Neural cell (in vitro differentiated cells): ENCODE results near the gene ING1. TPM values are rescaled to one million over a fixed set of nuclear protein-coding genes. Genes with fewer than 3 reads are reported as not detected.

ENCODE experiments used
- H2AFZ ChIP-seq: fragments of 200-600, 300-800 bp; sonication (generic), shearing (Covaris generic); 2 replicates; pipeline ENCODE4 v1.6.0; 2014; ENCODE audit warnings: low read depth, mild to moderate bottlenecking, antibody characterized with exemption, low read length, moderate library complexity
- H3F3A ChIP-seq: fragments of 200-600 bp; shearing (Covaris generic); 2 replicates; pipeline ENCODE4 v1.6.1; 2016; ENCODE audit warnings: mild to moderate bottlenecking, moderate library complexity, mixed read lengths, antibody characterized with exemption, low read length; ENCODE audit not compliant: insufficient read depth, poor library complexity, severe bottlenecking
- H3K27ac ChIP-seq: fragments of 200-600, 300-800 bp; sonication (generic), shearing (Covaris generic); 2 replicates; pipeline ENCODE4 v1.5.1; 2014; ENCODE audit warnings: mild to moderate bottlenecking, low read length, moderate library complexity
- H3K27me3 ChIP-seq: fragments of 300-800, 200-600 bp; sonication (generic), shearing (Covaris generic); 2 replicates; pipeline ENCODE4 v1.6.0; 2014; ENCODE audit warnings: mild to moderate bottlenecking, low read depth, low read length, moderate library complexity; ENCODE audit not compliant: insufficient read depth
- H3K36me3 ChIP-seq: fragments of 300-800, 200-600 bp; sonication (generic), shearing (Covaris generic); 2 replicates; pipeline ENCODE4 v1.5.1; 2014; ENCODE audit warnings: mild to moderate bottlenecking, antibody characterized with exemption, low read length, moderate library complexity; ENCODE audit not compliant: insufficient read depth
- H3K4me2 ChIP-seq: fragments of 300-800, 200-600 bp; sonication (generic), shearing (Covaris generic); 2 replicates; pipeline ENCODE4 v1.6.0; 2014; ENCODE audit warnings: mild to moderate bottlenecking, low read length
- H3K4me3 ChIP-seq: fragments of 300-800, 200-600 bp; sonication (generic), shearing (Covaris generic); 2 replicates; pipeline ENCODE4 v1.5.1; 2014; ENCODE audit warnings: mild to moderate bottlenecking, low read length, moderate library complexity
- H3K79me2 ChIP-seq: fragments of 200-600 bp; shearing (Covaris generic); replicated peaks from 2 replicates; pipeline ENCODE4 v1.6.0; 2014; ENCODE audit warnings: mild to moderate bottlenecking, low read length, moderate library complexity; ENCODE audit not compliant: insufficient read depth
- H3K9ac ChIP-seq: fragments of 300-800, 200-600 bp; sonication (generic), shearing (Covaris generic); 2 replicates; pipeline ENCODE4 v1.6.1; 2016; ENCODE audit warnings: mild to moderate bottlenecking, low read length, mixed read lengths
- H3K9me2 ChIP-seq: fragments of 200-600 bp; shearing (Covaris generic); 2 replicates; pipeline ENCODE4 v1.6.1; 2016; ENCODE audit warnings: mild to moderate bottlenecking, low read length, mixed read lengths; ENCODE audit not compliant: insufficient read depth
- H3K9me3 ChIP-seq: fragments of 200-600, 300-800 bp; sonication (generic), shearing (Covaris generic); 2 replicates; pipeline ENCODE4 v1.6.1; 2016; ENCODE audit warnings: mild to moderate bottlenecking, mixed run types, low read length, moderate library complexity, mixed read lengths
- H4K20me1 ChIP-seq: fragments of 200-600 bp; shearing (Covaris generic); 2 replicates; pipeline ENCODE4 v1.6.1; 2016; ENCODE audit warnings: mild to moderate bottlenecking, mixed run types; ENCODE audit not compliant: insufficient read depth
- EP300 ChIP-seq: fragments of 450-650 bp; conservative IDR thresholded peaks from 2 replicates; pipeline ENCODE4 v1.6.1; 2014; ENCODE audit warnings: antibody characterized with exemption, mild to moderate bottlenecking, moderate library complexity; ENCODE audit not compliant: poor library complexity, severe bottlenecking
- EZH2 ChIP-seq: fragments of 200-600, 300-800 bp; shearing (Covaris generic), sonication (generic); IDR thresholded peaks from 2 replicates; pipeline ENCODE4 v1.6.1; 2014; ENCODE audit warnings: antibody characterized with exemption, low read length, borderline replicate concordance, mild to moderate bottlenecking; ENCODE audit not compliant: insufficient read depth, poor library complexity, severe bottlenecking
- MXI1 ChIP-seq: fragments of 450-650 bp; conservative IDR thresholded peaks from 2 replicates; pipeline ENCODE4 v1.6.1; 2014; ENCODE audit warnings: antibody characterized with exemption, mild to moderate bottlenecking; ENCODE audit not compliant: poor library complexity, severe bottlenecking
- POLR2AphosphoS5 ChIP-seq: IDR thresholded peaks from 2 replicates; pipeline ENCODE4 v1.6.1; 2012
- RAD21 ChIP-seq: fragments of 450-650 bp; conservative IDR thresholded peaks from 2 replicates; pipeline ENCODE4 v1.6.1; 2014; ENCODE audit warnings: antibody characterized with exemption, mild to moderate bottlenecking, moderate library complexity
- SMC3 ChIP-seq: fragments of 450-650 bp; conservative IDR thresholded peaks from 2 replicates; pipeline ENCODE4 v1.6.1; 2014; ENCODE audit warnings: antibody characterized with exemption, mild to moderate bottlenecking, moderate library complexity; ENCODE audit not compliant: poor library complexity
- TAF1 ChIP-seq: IDR thresholded peaks from 2 replicates; pipeline ENCODE4 v1.6.1; 2012; ENCODE audit warnings: low read depth
- polyA plus RNA-seq: library from polyadenylated mRNA; depleted of rRNA; stranded (reverse); fragments of >200 nt; gene quantifications from 2 replicates; pipeline ENCODE4 v1.2.3, GENCODE V29; 2014
- TF ChIP-seq, protein P1 (sequence below): fragments of 450-650 bp; IDR thresholded peaks from 2 replicates; pipeline ENCODE4 v1.5.1; 2014; ENCODE audit warnings: antibody characterized with exemption, mild to moderate bottlenecking, moderate library complexity; ENCODE audit not compliant: poor library complexity, severe bottlenecking
- TF ChIP-seq, protein P2 (sequence below): IDR thresholded peaks from 2 replicates; pipeline ENCODE4 v1.6.1; 2012; ENCODE audit warnings: borderline replicate concordance

The ING1 gene
- polyA plus RNA-seq, 1 donor from 2014 or later = 23.2 TPM

DNA sequence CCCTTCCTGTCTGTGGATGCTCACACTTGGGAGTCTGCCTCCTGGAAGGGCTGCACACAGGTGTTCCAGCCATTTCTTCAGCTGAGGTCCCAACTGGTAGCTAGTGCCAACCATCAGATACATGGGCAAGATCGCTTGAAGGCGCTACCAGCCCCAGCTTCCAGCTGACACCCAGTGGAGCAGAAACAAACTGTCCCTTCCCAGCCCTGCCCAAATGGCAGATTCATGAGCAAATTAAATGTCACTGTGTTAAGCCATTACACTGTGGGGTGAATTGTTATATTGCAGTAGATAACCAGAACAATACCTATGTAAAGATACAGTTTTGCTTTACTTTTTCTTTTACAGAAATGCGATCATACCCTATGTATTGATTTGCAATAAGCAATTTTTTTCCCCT lies 17.6 kb downstream of the ING1 start:
- no peak overlapping the region for H3K27ac ChIP-seq
- no peaks in the 10 kb centered on the region for H3K27me3 ChIP-seq
- H3K9me3 ChIP-seq = no peaks in the 10 kb centered on the region
- no peaks in the 10 kb centered on the region for H3F3A ChIP-seq
- no peaks in the 10 kb centered on the region for H3K9me2 ChIP-seq
- no peak overlapping the region for H3K4me3 ChIP-seq
- no peak overlapping the region for H3K4me2 ChIP-seq
- TF ChIP-seq EZH2 (no peak), POLR2AphosphoS5 (no peak), RAD21 (no peak), EP300 (no peak), SMC3 (no peak), MXI1 (no peak), TAF1 (no peak)
- TF ChIP-seq, protein P1, sequence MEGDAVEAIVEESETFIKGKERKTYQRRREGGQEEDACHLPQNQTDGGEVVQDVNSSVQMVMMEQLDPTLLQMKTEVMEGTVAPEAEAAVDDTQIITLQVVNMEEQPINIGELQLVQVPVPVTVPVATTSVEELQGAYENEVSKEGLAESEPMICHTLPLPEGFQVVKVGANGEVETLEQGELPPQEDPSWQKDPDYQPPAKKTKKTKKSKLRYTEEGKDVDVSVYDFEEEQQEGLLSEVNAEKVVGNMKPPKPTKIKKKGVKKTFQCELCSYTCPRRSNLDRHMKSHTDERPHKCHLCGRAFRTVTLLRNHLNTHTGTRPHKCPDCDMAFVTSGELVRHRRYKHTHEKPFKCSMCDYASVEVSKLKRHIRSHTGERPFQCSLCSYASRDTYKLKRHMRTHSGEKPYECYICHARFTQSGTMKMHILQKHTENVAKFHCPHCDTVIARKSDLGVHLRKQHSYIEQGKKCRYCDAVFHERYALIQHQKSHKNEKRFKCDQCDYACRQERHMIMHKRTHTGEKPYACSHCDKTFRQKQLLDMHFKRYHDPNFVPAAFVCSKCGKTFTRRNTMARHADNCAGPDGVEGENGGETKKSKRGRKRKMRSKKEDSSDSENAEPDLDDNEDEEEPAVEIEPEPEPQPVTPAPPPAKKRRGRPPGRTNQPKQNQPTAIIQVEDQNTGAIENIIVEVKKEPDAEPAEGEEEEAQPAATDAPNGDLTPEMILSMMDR = no peak
- TF ChIP-seq, protein P2, sequence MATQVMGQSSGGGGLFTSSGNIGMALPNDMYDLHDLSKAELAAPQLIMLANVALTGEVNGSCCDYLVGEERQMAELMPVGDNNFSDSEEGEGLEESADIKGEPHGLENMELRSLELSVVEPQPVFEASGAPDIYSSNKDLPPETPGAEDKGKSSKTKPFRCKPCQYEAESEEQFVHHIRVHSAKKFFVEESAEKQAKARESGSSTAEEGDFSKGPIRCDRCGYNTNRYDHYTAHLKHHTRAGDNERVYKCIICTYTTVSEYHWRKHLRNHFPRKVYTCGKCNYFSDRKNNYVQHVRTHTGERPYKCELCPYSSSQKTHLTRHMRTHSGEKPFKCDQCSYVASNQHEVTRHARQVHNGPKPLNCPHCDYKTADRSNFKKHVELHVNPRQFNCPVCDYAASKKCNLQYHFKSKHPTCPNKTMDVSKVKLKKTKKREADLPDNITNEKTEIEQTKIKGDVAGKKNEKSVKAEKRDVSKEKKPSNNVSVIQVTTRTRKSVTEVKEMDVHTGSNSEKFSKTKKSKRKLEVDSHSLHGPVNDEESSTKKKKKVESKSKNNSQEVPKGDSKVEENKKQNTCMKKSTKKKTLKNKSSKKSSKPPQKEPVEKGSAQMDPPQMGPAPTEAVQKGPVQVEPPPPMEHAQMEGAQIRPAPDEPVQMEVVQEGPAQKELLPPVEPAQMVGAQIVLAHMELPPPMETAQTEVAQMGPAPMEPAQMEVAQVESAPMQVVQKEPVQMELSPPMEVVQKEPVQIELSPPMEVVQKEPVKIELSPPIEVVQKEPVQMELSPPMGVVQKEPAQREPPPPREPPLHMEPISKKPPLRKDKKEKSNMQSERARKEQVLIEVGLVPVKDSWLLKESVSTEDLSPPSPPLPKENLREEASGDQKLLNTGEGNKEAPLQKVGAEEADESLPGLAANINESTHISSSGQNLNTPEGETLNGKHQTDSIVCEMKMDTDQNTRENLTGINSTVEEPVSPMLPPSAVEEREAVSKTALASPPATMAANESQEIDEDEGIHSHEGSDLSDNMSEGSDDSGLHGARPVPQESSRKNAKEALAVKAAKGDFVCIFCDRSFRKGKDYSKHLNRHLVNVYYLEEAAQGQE = no peak
- H3K9ac ChIP-seq = no peak overlapping the region
- H3K36me3 ChIP-seq = no peaks in the 10 kb centered on the region
- no peaks in the 10 kb centered on the region for H3K79me2 ChIP-seq
- no peaks in the 10 kb centered on the region for H4K20me1 ChIP-seq
- no peak overlapping the region for H2AFZ ChIP-seq

DNA sequence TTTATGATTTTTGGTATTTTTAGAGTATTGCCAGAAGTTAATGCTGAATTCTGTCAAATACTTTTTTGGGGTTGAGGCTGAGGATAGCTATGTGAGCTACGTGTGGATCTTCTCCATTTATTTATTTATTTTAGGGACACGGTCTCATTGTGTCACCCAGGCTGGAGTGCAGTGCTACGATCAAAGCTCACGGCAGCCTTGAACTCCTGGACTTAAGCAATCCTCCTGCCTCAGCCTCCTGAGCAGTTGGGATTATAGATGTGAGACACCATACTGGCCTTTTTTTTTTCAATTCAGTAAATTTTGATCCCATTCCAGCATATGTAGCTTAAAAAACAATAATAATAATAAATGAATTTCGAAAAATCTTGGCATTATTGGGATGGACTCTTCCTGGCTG lies 21.1 kb downstream of the ING1 start:
- no peaks in the 10 kb centered on the region for H3K79me2 ChIP-seq
- H3K27me3 ChIP-seq = no peaks in the 10 kb centered on the region
- H3K36me3 ChIP-seq = no peaks in the 10 kb centered on the region
- H2AFZ ChIP-seq = no peak overlapping the region
- no peak overlapping the region for H3K9ac ChIP-seq
- no peak for TF ChIP-seq EP300
- no peak for TF ChIP-seq EZH2
- TF ChIP-seq, protein P2 = no peak
- TF ChIP-seq TAF1 = no peak
- no peak for TF ChIP-seq SMC3
- TF ChIP-seq POLR2AphosphoS5 = no peak
- TF ChIP-seq, protein P1 = no peak
- no peak for TF ChIP-seq MXI1
- no peak for TF ChIP-seq RAD21
- no peaks in the 10 kb centered on the region for H4K20me1 ChIP-seq
- no peak overlapping the region for H3K27ac ChIP-seq
- H3F3A ChIP-seq = no peaks in the 10 kb centered on the region
- H3K4me2 ChIP-seq = no peak overlapping the region
- H3K9me3 ChIP-seq = no peaks in the 10 kb centered on the region
- no peaks in the 10 kb centered on the region for H3K9me2 ChIP-seq
- H3K4me3 ChIP-seq = no peak overlapping the region
